NCI-H146 treated with DMSO at 0.1 percent for 48 hours (cell line): ENCODE results near the gene ZNF558.
"Not testable (repeated sequence)": the region's sequence is repeated elsewhere in the genome, so short reads cannot be mapped to it uniquely, and the experiment has no call there.

Experiments
- DNase-seq: peaks from one replicate; lab custom pipeline; 2025; ENCODE audit not compliant: unreplicated experiment; lab: John Stamatoyannopoulos, UW

The ZNF558 gene

GRCh38 chr19:8811315-8812172 lies 20.6 kb downstream of the ZNF558 start:
- DNase-seq = no peak

GRCh38 chr19:8806661-8807060 lies 25.4 kb downstream of the ZNF558 start:
- DNase-seq = no peak

- no peak for DNase-seq
Measured at GRCh38 chr19:8794823-8795222, 37.3 kb downstream of the ZNF558 start.

GRCh38 chr19:8773587-8773986 lies 58.5 kb downstream of the ZNF558 start:
- not testable (repeated sequence) for DNase-seq

GRCh38 chr19:8769265-8769664 lies 62.8 kb downstream of the ZNF558 start:
- DNase-seq = not testable (repeated sequence)

GRCh38 chr19:8767257-8767656 lies 64.8 kb downstream of the ZNF558 start:
- not testable (repeated sequence) for DNase-seq
